Mesendoderm (in vitro differentiated cells): ENCODE data around the gene SEL1L3.

Source experiments
- DNase-seq: peaks from one replicate; pipeline ENCODE4 v3.0.0; 2013
- H2AK5ac ChIP-seq: 2 replicates; pipeline ENCODE4 v1.6.1; 2013; ENCODE audit warnings: low read length, inconsistent platforms
- H2BK120ac ChIP-seq: 2 replicates; pipeline ENCODE4 v1.6.1; 2013; ENCODE audit warnings: low read depth, mild to moderate bottlenecking, low read length, moderate library complexity, mixed read lengths
- H2BK15ac ChIP-seq: replicated peaks from 2 replicates; pipeline ENCODE4 v1.6.1; 2013; ENCODE audit warnings: low read depth, mild to moderate bottlenecking, moderate library complexity
- H2BK5ac ChIP-seq: 2 replicates; pipeline ENCODE4 v1.6.1; 2013; ENCODE audit warnings: low read length, inconsistent platforms
- H3K18ac ChIP-seq: 2 replicates; pipeline ENCODE4 v1.6.1; 2013; ENCODE audit warnings: mild to moderate bottlenecking, low read length, mixed read lengths
- H3K23ac ChIP-seq: one replicate; pipeline ENCODE4 v1.6.1; 2013; ENCODE audit warnings: low read length
- H3K27ac ChIP-seq: 2 replicates; pipeline ENCODE4 v1.5.1; 2013; ENCODE audit warnings: low read depth, mild to moderate bottlenecking, inconsistent platforms, low read length, moderate library complexity
- H3K27me3 ChIP-seq: 2 replicates; pipeline ENCODE4 v1.6.1; 2013; ENCODE audit warnings: low read length, control low read depth, mild to moderate bottlenecking, inconsistent platforms; ENCODE audit not compliant: insufficient read depth, poor library complexity
- H3K36me3 ChIP-seq: 2 replicates; pipeline ENCODE4 v1.6.1; 2013; ENCODE audit warnings: low read length, inconsistent platforms; ENCODE audit not compliant: control insufficient read depth, insufficient read depth
- H3K4ac ChIP-seq: one replicate; pipeline ENCODE4 v1.6.1; 2013; ENCODE audit warnings: low read depth, mild to moderate bottlenecking, low read length, moderate library complexity
- H3K4me1 ChIP-seq: 2 replicates; pipeline ENCODE4 v1.6.1; 2013; ENCODE audit warnings: low read depth, low read length, inconsistent platforms; ENCODE audit not compliant: control insufficient read depth
- H3K4me2 ChIP-seq: 2 replicates; pipeline ENCODE4 v1.6.1; 2013; ENCODE audit warnings: low read length
- H3K4me3 ChIP-seq: 2 replicates; pipeline ENCODE4 v1.5.1; 2013; ENCODE audit warnings: mild to moderate bottlenecking, low read length
- H3K56ac ChIP-seq: one replicate; pipeline ENCODE4 v1.6.1; 2013; ENCODE audit warnings: low read length
- H3K79me1 ChIP-seq: 2 replicates; pipeline ENCODE4 v1.6.1; 2013; ENCODE audit warnings: low read length, inconsistent platforms
- H3K79me2 ChIP-seq: 2 replicates; pipeline ENCODE4 v1.6.1; 2013; ENCODE audit warnings: mild to moderate bottlenecking, low read length; ENCODE audit not compliant: control insufficient read depth, insufficient read depth
- H3K9ac ChIP-seq: 2 replicates; pipeline ENCODE4 v1.6.1; 2013; ENCODE audit warnings: low read length, inconsistent platforms
- H4K5ac ChIP-seq: one replicate; pipeline ENCODE4 v1.6.1; 2013; ENCODE audit warnings: low read length
- H4K8ac ChIP-seq: one replicate; pipeline ENCODE4 v1.6.1; 2013; ENCODE audit warnings: low read depth, mild to moderate bottlenecking, control low read depth, low read length, moderate library complexity
- WGBS: extraction: QIAGEN DNeasy Blood & Tissue Kit; methylation state at CpG from one replicate; pipeline ENCODE4 v1.1.7; 2013; ENCODE audit warnings: low lambda C conversion rate, missing lambda C conversion rate; ENCODE audit not compliant: insufficient coverage; ENCODE audit errors: extremely low coverage; 5-methylcytosine and 5-hydroxymethylcytosine counted together

SEL1L3 gene

GRCh38 chr4:25837107-25837506 is 25.7 kb downstream of the SEL1L3 start:
- Histone ChIP-seq H3K79me1 (peaks cover 2% of the 10 kb centered on the region), H3K27ac (no peak overlapping the region), H3K27me3 (no peaks in the 10 kb centered on the region), H2BK15ac (no peak overlapping the region), H3K56ac (no peak overlapping the region), H3K4me1 (no peaks in the 10 kb centered on the region), H2AK5ac (no peak overlapping the region), H3K18ac (no peak overlapping the region), H3K4ac (no peak overlapping the region), H2BK5ac (no peak overlapping the region), H3K36me3 (no peaks in the 10 kb centered on the region), H3K9ac (no peak overlapping the region), H3K4me2 (no peak overlapping the region), H2BK120ac (no peak overlapping the region), H3K79me2 (no peaks in the 10 kb centered on the region), H4K8ac (no peak overlapping the region), H3K4me3 (no peak overlapping the region), H4K5ac (no peak overlapping the region), H3K23ac (no peak overlapping the region)
- DNase-seq, result no peak
- no CpG with 5 or more reads among the region's 4 CpGs for WGBS

GRCh38 chr4:25835384-25835783 is 27.4 kb downstream of the SEL1L3 start:
- Histone ChIP-seq H3K79me1 (no peaks in the 10 kb centered on the region), H3K23ac (no peak overlapping the region), H3K9ac (no peak overlapping the region), H4K8ac (no peak overlapping the region), H3K4me3 (no peak overlapping the region), H3K27me3 (no peaks in the 10 kb centered on the region), H2BK5ac (no peak overlapping the region), H3K27ac (no peak overlapping the region), H2BK15ac (no peak overlapping the region), H3K56ac (no peak overlapping the region), H3K4ac (no peak overlapping the region), H3K36me3 (no peaks in the 10 kb centered on the region), H3K4me2 (no peak overlapping the region), H3K4me1 (no peaks in the 10 kb centered on the region), H2BK120ac (no peak overlapping the region), H2AK5ac (no peak overlapping the region), H3K18ac (no peak overlapping the region), H3K79me2 (no peaks in the 10 kb centered on the region), H4K5ac (no peak overlapping the region)
- DNase-seq, result no peak
- WGBS, result no CpG with 5 or more reads among the region's 1 CpG

DNA sequence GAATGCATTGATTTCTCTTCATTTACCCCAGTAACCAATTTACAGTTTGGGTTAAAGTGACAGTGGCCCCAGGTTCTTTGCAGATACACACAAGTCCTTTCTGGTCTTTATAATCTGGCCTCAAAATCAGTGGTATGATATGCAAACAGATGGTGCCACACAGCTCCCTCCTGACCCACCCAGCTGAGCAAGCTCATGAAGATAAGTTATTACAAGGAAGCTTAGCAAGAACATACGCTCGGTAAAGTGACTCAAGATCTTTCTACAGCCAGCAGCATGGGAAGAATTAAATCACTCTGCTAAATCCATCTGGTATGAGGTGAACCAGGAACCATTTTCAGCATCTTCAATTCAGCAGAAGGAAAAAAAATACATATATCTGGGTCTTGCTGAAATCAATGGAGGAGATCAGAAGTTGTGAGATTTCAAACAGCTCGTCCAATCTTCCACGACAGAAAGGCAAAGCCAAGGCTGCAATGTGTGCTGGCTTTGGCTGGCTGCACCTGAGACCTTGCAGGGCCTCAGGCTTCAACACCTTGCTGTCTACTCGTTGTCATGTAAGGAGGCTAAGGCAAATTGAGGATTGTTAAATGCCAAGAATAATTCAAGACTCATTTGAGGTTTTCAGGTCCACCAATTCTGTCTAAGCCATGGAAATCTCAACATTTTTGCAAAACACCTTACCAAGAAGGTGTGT is 28.2 kb downstream of the SEL1L3 start:
- Histone ChIP-seq H4K5ac (no peak overlapping the region), H3K27ac (no peak overlapping the region), H3K27me3 (no peaks in the 10 kb centered on the region), H4K8ac (no peak overlapping the region), H3K79me2 (no peaks in the 10 kb centered on the region), H3K4me1 (no peaks in the 10 kb centered on the region), H3K4me3 (no peak overlapping the region), H2BK120ac (no peak overlapping the region), H3K23ac (no peak overlapping the region), H3K18ac (no peak overlapping the region), H2BK5ac (no peak overlapping the region), H2AK5ac (no peak overlapping the region), H3K36me3 (no peaks in the 10 kb centered on the region), H3K79me1 (no peaks in the 10 kb centered on the region), H3K56ac (no peak overlapping the region), H3K4me2 (no peak overlapping the region), H3K9ac (no peak overlapping the region), H3K4ac (no peak overlapping the region), H2BK15ac (no peak overlapping the region)
- WGBS, result no CpG with 5 or more reads among the region's 5 CpGs
- no peak for DNase-seq

GRCh38 chr4:25830548-25830947 is 32.2 kb downstream of the SEL1L3 start:
- H3K36me3 ChIP-seq, result no peaks in the 10 kb centered on the region
- H3K79me2 ChIP-seq, result no peaks in the 10 kb centered on the region
- H2BK15ac ChIP-seq, result no peak overlapping the region
- no peaks in the 10 kb centered on the region for H3K79me1 ChIP-seq
- H3K23ac ChIP-seq, result no peak overlapping the region
- no peaks in the 10 kb centered on the region for H3K27me3 ChIP-seq
- H3K18ac ChIP-seq, result no peak overlapping the region
- H2BK5ac ChIP-seq, result no peak overlapping the region
- H3K9ac ChIP-seq, result no peak overlapping the region
- no peak overlapping the region for H3K4ac ChIP-seq
- H2BK120ac ChIP-seq, result no peak overlapping the region
- no peaks in the 10 kb centered on the region for H3K4me1 ChIP-seq
- H3K27ac ChIP-seq, result no peak overlapping the region
- H4K5ac ChIP-seq, result no peak overlapping the region
- H3K4me3 ChIP-seq, result no peak overlapping the region
- H2AK5ac ChIP-seq, result no peak overlapping the region
- WGBS, result no CpG with 5 or more reads among the region's 5 CpGs
- H3K56ac ChIP-seq, result no peak overlapping the region
- no peak for DNase-seq
- H3K4me2 ChIP-seq, result no peak overlapping the region
- H4K8ac ChIP-seq, result no peak overlapping the region

GRCh38 chr4:25827897-25828296 is 34.9 kb downstream of the SEL1L3 start:
- H3K79me2 ChIP-seq, result no peaks in the 10 kb centered on the region
- no peaks in the 10 kb centered on the region for H3K4me1 ChIP-seq
- no peak overlapping the region for H3K9ac ChIP-seq
- H3K4ac ChIP-seq, result no peak overlapping the region
- no peak overlapping the region for H4K5ac ChIP-seq
- no peak overlapping the region for H4K8ac ChIP-seq
- no peak overlapping the region for H2BK120ac ChIP-seq
- WGBS, result no CpG with 5 or more reads among the region's 4 CpGs
- no peak overlapping the region for H2BK5ac ChIP-seq
- H3K36me3 ChIP-seq, result no peaks in the 10 kb centered on the region
- H3K4me2 ChIP-seq, result no peak overlapping the region
- no peak overlapping the region for H3K56ac ChIP-seq
- no peak overlapping the region for H3K18ac ChIP-seq
- H2AK5ac ChIP-seq, result no peak overlapping the region
- no peak for DNase-seq
- H3K23ac ChIP-seq, result no peak overlapping the region
- no peak overlapping the region for H3K27ac ChIP-seq
- no peak overlapping the region for H3K4me3 ChIP-seq
- H3K79me1 ChIP-seq, result no peaks in the 10 kb centered on the region
- H2BK15ac ChIP-seq, result no peak overlapping the region
- no peaks in the 10 kb centered on the region for H3K27me3 ChIP-seq

- H3K27ac ChIP-seq, result no peak overlapping the region
- no peaks in the 10 kb centered on the region for H3K36me3 ChIP-seq
- no peak overlapping the region for H3K4me3 ChIP-seq
- H4K8ac ChIP-seq, result no peak overlapping the region
- H3K79me2 ChIP-seq, result no peaks in the 10 kb centered on the region
- no peak overlapping the region for H2BK15ac ChIP-seq
- no peak overlapping the region for H3K4ac ChIP-seq
- DNase-seq, result no peak
- H3K23ac ChIP-seq, result no peak overlapping the region
- no peaks in the 10 kb centered on the region for H3K79me1 ChIP-seq
- no peak overlapping the region for H3K9ac ChIP-seq
- H3K27me3 ChIP-seq, result no peaks in the 10 kb centered on the region
- WGBS, result no CpG with 5 or more reads among the region's 4 CpGs
- H4K5ac ChIP-seq, result no peak overlapping the region
- H2BK120ac ChIP-seq, result no peak overlapping the region
- H2BK5ac ChIP-seq, result no peak overlapping the region
- no peaks in the 10 kb centered on the region for H3K4me1 ChIP-seq
- no peak overlapping the region for H3K4me2 ChIP-seq
- H3K56ac ChIP-seq, result no peak overlapping the region
- H3K18ac ChIP-seq, result no peak overlapping the region
- H2AK5ac ChIP-seq, result no peak overlapping the region
Observed at GRCh38 chr4:25827373-25827772, 35.4 kb downstream of the SEL1L3 start.
